Measurements from ENCODE around the gene FAM124B.

The FAM124B gene

GRCh38 chr2:224343226-224343625, 58.7 kb downstream of the FAM124B start:
- no peak overlapping the region for H3K27ac ChIP-seq
- TF ChIP-seq ZFX (IDR thresholded peaks at IDR 0.05; ENCODE audit: borderline replicate concordance) (no peak), CTCF (IDR thresholded peaks at IDR 0.05) (no peak)

GRCh38 chr2:224335991-224336390, 65.9 kb downstream of the FAM124B start:
- no peak overlapping the region for H3K27ac ChIP-seq
- no peak for TF ChIP-seq ZFX (IDR thresholded peaks at IDR 0.05; ENCODE audit: borderline replicate concordance)
- no peak for TF ChIP-seq CTCF (IDR thresholded peaks at IDR 0.05)

- no peak for TF ChIP-seq CTCF (IDR thresholded peaks at IDR 0.05)
- no peak for TF ChIP-seq ZFX (IDR thresholded peaks at IDR 0.05; ENCODE audit: borderline replicate concordance)
- H3K27ac ChIP-seq: no peak overlapping the region
Observed at GRCh38 chr2:224334726-224335125, 67.2 kb downstream of the FAM124B start.

GRCh38 chr2:224333726-224334482, 68.0 kb downstream of the FAM124B start:
- TF ChIP-seq ZFX (IDR thresholded peaks at IDR 0.05; ENCODE audit: borderline replicate concordance): no peak
- TF ChIP-seq CTCF (IDR thresholded peaks at IDR 0.05): no peak

GRCh38 chr2:224331698-224332097, 70.2 kb downstream of the FAM124B start:
- peak overlapping the region; percentile 62 for H3K27ac ChIP-seq
- TF ChIP-seq ZFX (IDR thresholded peaks at IDR 0.05; ENCODE audit: borderline replicate concordance): no peak
- no peak for TF ChIP-seq CTCF (IDR thresholded peaks at IDR 0.05)

More at GRCh38 chr2:224333726-224334482, 68.0 kb downstream of the FAM124B start:
- H3K27ac ChIP-seq: no peak overlapping the region

GRCh38 chr2:224328798-224329197, 73.1 kb downstream of the FAM124B start:
- no peak for TF ChIP-seq ZFX (IDR thresholded peaks at IDR 0.05; ENCODE audit: borderline replicate concordance)
- TF ChIP-seq CTCF (IDR thresholded peaks at IDR 0.05): no peak
- H3K27ac ChIP-seq: no peak overlapping the region

Data from 22Rv1 (cell line).